MCF 10A (cell line): Measurements from ENCODE around the gene NSD1. TPM values are rescaled to one million over a fixed set of nuclear protein-coding genes. Genes with fewer than 3 reads are reported as not detected.

Source experiments
- BruUV-seq: library from RNA; stranded (reverse); fragments of 400-500 nt; replicated peaks from 2 replicates; lab custom pipeline; 2021; lab: Mats Ljungman, UMichigan
- CTCF ChIA-PET: fragments of 300-600 bp; sonication (Branson Sonifier 250); formaldehyde crosslinking; extraction: SDS; loops from one replicate; lab custom pipeline; 2021; ENCODE audit warnings: antibody characterized with exemption, inconsistent platforms; lab: Yijun Ruan, JAX
- POLR2A ChIA-PET: fragments of 300-600, 350-650 bp; sonication (Branson Sonifier 250); formaldehyde crosslinking; extraction: SDS; loops from one replicate; lab custom pipeline; 2020; ENCODE audit warnings: antibody characterized with exemption, inconsistent platforms; lab: Yijun Ruan, JAX
- DNase-seq: peaks from one replicate; pipeline ENCODE4 v3.0.0-alpha.2; 2018; ENCODE audit not compliant: unreplicated experiment
- H3K27ac Mint-ChIP-seq: one replicate; pipeline ENCODE4 v1.8.0; 2022; ENCODE audit warnings: mild to moderate bottlenecking, low read depth, mixed read lengths; ENCODE audit not compliant: unreplicated experiment
- H3K27me3 Mint-ChIP-seq: one replicate; pipeline ENCODE4 v1.8.0; 2022; ENCODE audit warnings: mixed read lengths; ENCODE audit not compliant: insufficient read depth, unreplicated experiment
- H3K36me3 Mint-ChIP-seq: one replicate; pipeline ENCODE4 v1.8.0; 2022; ENCODE audit warnings: mild to moderate bottlenecking, moderate library complexity, mixed read lengths; ENCODE audit not compliant: insufficient read depth, unreplicated experiment
- H3K4me1 Mint-ChIP-seq: one replicate; pipeline ENCODE4 v1.8.0; 2022; ENCODE audit warnings: mixed read lengths; ENCODE audit not compliant: insufficient read depth, unreplicated experiment
- H3K4me3 Mint-ChIP-seq: one replicate; pipeline ENCODE4 v1.8.0; 2022; ENCODE audit warnings: mild to moderate bottlenecking, moderate library complexity, mixed read lengths; ENCODE audit not compliant: unreplicated experiment
- H3K9me3 Mint-ChIP-seq: one replicate; pipeline ENCODE4 v1.8.0; 2022; ENCODE audit warnings: mixed read lengths; ENCODE audit not compliant: unreplicated experiment
- CTCF ChIP-seq: fragments of 200-600 bp; IDR thresholded peaks from one replicate; pipeline ENCODE4 v1.8.0; 2022; ENCODE audit warnings: antibody characterized with exemption, mild to moderate bottlenecking; ENCODE audit not compliant: unreplicated experiment
- intact Hi-C: fragments of 100-400 bp; cut with micrococcal nuclease; formaldehyde crosslinking; loops from 2 replicates; pipeline ENCODE4 v1.14.1; 2022
- total RNA-seq: library from RNA; stranded (reverse); gene quantifications from 2 replicates; pipeline ENCODE4 v1.2.3, GENCODE V29; 2022

NSD1 gene
- total RNA-seq, 1 experiment from 2014 or later = 110 TPM

GRCh38 chr5:177260961-177261360 is 127.4 kb downstream of the NSD1 start:
- no TSS peak for BruUV-seq
- H3K9me3 Mint-ChIP-seq = no peaks in the 10 kb centered on the region

GRCh38 chr5:177261510-177261909 is 127.9 kb downstream of the NSD1 start:
- no peaks in the 10 kb centered on the region for H3K27me3 Mint-ChIP-seq
- H3K27ac Mint-ChIP-seq = no peak overlapping the region
- intact Hi-C loops = no loop called here
- no peak overlapping the region for H3K4me3 Mint-ChIP-seq
- no peaks in the 10 kb centered on the region for H3K9me3 Mint-ChIP-seq
- CTCF ChIA-PET = no interaction called here
- no TSS peak for BruUV-seq
- POLR2A ChIA-PET = no interaction called here
- peaks cover 98% of the 10 kb centered on the region for H3K36me3 Mint-ChIP-seq
- no peaks in the 10 kb centered on the region for H3K4me1 Mint-ChIP-seq
- TF ChIP-seq CTCF = no peak
- DNase-seq = no peak

More at GRCh38 chr5:177260961-177261360, 127.4 kb downstream of the NSD1 start:
- peaks cover 98% of the 10 kb centered on the region for H3K36me3 Mint-ChIP-seq
- no peak overlapping the region for H3K4me3 Mint-ChIP-seq
- ChIA-PET POLR2A (no interaction called here), CTCF (interaction anchor here (0.6 kb wide), 1 partner anchor 49 kb away, joined by 4 read pairs; no protein-coding TSS in a partner anchor)
- no peak for TF ChIP-seq CTCF
- no peak overlapping the region for H3K27ac Mint-ChIP-seq
- H3K4me1 Mint-ChIP-seq = peaks cover 5% of the 10 kb centered on the region
- no peak for DNase-seq
- intact Hi-C loops = no loop called here
- no peaks in the 10 kb centered on the region for H3K27me3 Mint-ChIP-seq

DNA sequence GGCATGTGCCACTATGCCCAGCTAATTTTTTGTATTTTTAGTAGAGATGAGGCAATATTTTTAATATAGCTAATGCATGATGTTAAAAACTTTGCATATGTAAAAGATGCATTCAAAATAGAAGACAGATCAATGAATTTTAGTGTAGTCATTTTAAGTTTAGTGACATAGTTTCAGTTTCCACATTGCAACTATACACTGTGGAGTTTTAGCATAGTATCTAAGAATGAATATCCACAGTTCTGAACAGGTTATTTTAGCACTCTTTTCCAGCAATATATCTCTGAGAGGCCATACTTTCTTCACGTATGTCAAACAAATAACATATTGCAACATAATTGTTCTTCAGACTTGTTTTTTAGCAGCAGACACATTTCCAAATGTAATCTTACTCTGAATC is 130.6 kb downstream of the NSD1 start:
- Mint-ChIP-seq H3K27me3 (no peaks in the 10 kb centered on the region), H3K36me3 (peaks cover 98% of the 10 kb centered on the region), H3K9me3 (no peaks in the 10 kb centered on the region), H3K27ac (no peak overlapping the region), H3K4me3 (no peak overlapping the region), H3K4me1 (peaks cover 1% of the 10 kb centered on the region)
- no peak for TF ChIP-seq CTCF
- BruUV-seq = no TSS peak
- CTCF ChIA-PET = interaction anchor here (0.7 to 1.2 kb wide), 5 partner anchors 9 to 37 kb away, joined by 3 to 6 read pairs (median 3); no protein-coding TSS in a partner anchor
- intact Hi-C loops = no loop called here
- no peak for DNase-seq
- POLR2A ChIA-PET = interaction anchor here (0.7 to 1.4 kb wide), 3 partner anchors 8 to 191 kb away, joined by 3 to 5 read pairs (median 4); no protein-coding TSS in a partner anchor

DNA sequence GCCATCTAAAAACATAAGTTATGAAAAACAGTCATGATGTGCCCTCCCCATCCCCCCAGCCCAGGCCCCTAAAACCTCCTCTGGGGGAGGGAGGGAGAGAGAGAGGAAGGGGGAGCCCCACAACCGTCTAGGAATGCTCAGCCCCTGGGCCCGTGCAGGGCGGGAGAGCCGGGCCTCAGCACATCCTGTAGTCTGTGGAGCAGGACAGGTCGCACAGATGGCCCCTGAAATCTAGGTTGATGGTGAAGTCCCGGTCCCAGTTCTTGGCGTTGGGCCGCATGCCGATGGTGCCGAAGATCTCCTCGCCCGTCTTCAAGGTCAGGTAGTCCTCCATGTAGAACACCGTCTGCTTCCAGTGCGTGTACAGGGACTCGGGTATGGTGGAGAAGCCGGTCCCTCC is 131.8 kb downstream of the NSD1 start:
- no peak for TF ChIP-seq CTCF
- H3K27me3 Mint-ChIP-seq = no peaks in the 10 kb centered on the region
- H3K4me1 Mint-ChIP-seq = peaks cover 13% of the 10 kb centered on the region
- intact Hi-C loops = no loop called here
- H3K9me3 Mint-ChIP-seq = no peaks in the 10 kb centered on the region
- peaks cover 98% of the 10 kb centered on the region for H3K36me3 Mint-ChIP-seq
- no peak overlapping the region for H3K27ac Mint-ChIP-seq
- no TSS peak for BruUV-seq
- CTCF ChIA-PET = interaction anchor here (0.8 to 1.2 kb wide), 3 partner anchors 33 to 153 kb away, joined by 3 to 6 read pairs (median 3); no protein-coding TSS in a partner anchor
- no peak for DNase-seq
- POLR2A ChIA-PET = no interaction called here
- no peak overlapping the region for H3K4me3 Mint-ChIP-seq
